Activated gamma-delta T cell treated with anti-CD3 and anti-CD28 coated beads, Interleukin-2, amount 50 U/mL, for 16 hours (primary cell): ENCODE results near the gene OXGR1.
"Not testable (repeated sequence)": the region's sequence is repeated elsewhere in the genome, so short reads cannot be mapped to it uniquely, and the experiment has no call there.

Experiments
- DNase-seq: peaks from one replicate; pipeline ENCODE4 v3.0.0-alpha.2; 2020; ENCODE audit warnings: low read depth

The OXGR1 gene

DNA sequence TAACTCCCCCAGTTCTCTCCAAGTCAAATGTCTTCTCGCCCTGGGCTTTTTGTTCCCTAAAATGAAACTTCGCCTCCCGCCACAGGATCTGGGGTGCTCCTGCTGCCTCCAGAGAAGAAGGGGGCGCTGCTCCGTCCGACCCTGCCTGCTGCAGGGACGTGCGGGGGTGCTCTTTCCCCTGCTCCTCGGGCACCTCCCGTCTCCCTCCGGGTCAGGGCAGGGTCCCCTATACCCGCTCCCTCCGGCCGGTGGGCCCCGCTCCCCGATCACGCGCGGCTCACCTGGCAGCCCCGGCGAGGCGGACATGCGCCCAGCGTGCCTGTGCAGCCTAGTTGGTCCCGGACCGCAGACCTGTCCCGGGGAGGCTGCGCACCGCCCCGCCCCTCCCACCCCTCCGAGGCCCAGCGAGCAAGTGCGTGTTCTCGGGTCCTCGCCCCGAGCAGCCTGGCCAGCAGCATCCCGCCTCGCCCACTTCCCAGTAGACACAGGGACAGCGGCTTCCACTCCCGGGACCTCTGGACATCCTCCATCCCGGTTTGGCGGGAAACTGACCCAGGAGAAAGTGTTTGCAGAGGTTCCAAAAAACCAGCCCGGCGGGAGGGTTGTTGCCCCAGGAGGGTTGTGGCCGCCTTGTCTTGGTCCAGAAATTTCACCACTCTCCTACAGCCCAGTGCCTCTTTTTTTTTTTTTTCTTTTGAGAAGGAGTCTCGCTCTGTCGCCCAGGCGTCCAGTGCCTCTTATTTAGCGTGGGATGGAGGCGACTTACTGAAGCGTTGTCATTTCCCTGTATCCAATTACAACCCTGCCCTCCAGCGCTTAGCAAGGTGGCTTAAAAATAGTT is at the start of gene OXGR1:
TSS of gene OXGR1 (minus strand) at position 460 of the 841 bp plus-strand sequence. CDS start 6,717 bp downstream, outside the sequence.
- no peak for DNase-seq

DNA sequence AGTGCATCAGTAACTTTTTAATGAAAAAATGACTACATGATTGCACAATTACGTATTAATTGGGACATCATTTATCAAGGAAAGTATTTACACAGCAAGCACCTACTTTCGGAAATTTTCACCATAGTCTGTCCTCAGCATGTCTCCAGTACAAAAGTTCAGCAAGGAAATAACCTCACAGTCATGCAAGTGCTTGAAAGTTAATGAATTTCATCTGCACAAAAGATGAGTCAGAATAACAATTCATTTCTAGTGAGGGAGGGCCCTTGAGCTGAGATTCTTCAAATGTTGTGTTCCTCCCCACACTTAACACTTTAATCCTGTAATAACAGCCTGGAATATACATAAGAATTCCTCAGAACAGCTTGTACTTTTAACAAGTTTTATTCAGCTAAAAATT is 49.0 kb upstream of the OXGR1 start:
- no peak for DNase-seq

DNA sequence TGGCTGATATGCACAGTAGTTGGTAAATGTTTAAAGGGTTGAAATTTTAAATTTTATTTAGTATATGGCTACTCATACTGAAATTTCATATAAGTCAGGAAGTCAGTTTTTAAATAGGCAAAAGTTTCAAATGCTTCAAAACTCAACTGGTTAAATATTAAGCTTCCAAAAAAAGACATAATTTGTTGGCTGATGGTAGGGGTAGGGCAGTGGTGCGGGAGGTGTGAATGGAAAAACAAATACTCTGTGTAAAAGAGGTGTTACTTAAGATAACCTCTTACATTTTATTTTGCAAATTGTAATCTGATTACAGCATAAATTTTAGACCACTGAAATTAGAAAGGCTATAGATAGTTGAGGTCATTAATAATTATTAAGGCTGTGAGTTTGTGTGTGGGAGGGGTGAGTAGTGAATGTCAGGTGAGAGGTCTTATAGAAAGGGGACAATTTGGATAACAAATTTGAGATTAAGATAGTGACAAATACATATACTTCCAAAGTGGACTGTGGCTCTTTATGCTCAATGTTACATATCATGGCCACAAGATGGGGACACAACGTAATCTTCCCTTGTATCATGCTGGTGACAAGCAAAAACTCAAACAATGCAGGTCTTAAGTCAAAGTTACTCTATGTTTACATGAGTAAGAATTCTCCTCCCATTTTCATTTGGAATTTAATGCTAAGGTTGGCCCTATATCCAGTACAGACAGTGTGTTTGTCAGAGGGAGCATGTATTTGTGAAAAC is 36.6 kb upstream of the OXGR1 start:
- DNase-seq = no peak

DNA sequence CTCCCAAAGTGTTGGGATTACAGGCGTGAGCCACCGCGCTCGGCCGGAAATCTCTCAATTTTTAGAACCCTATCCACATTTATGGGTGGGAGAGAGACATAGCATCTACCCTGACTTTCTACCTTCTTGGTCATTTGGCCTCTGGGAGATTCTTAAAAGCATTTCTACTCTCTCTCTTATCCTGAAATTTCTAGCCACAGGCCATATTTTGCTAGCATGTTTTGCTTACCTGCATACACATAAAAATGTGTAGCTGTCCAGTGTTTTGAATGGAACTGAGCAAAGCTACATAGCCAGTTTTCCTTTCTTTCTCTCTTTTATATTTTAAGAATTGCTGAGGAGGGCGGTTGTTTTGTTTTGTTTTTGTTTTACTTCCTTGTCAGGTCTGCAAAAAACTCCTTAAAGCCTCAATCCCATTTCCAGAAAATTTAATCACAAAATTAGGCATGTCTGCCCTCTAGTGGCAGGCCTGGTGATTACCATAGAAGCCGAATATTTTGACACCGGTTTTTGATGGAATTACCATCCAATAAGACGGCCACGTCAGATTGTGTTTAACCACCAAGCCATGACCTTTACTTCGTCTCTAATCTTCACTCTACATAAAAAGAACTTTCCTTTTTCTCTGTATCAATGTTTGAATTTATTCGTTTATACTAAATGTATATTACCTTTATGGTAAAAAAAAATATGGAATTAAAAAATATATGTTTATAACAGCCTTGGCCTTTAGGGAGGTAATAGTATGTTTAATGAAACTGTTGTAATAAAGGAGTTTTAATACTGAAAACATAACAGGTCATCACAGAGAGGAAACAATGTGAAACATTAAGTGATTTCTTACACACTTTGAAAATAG is 34.4 kb upstream of the OXGR1 start:
- no peak for DNase-seq

DNA sequence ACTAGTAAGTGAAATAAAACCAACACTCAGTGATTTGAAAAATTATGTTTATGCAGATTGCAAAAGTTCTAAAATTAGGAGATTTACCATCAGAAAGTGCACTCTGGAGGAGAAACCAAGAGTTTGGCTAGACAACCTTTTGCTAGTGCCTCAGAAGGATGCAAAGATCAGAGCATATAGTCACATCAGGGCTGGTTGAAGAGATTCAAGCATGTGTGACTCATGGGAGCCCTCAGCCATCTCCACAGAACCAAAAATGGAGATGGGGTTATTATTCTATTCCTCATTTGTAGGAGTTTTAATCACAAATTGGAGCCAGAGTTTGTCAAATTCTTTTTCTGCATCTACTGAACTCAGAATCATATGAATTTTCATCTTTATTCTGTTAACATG is 32.9 kb upstream of the OXGR1 start:
- no peak for DNase-seq

DNA sequence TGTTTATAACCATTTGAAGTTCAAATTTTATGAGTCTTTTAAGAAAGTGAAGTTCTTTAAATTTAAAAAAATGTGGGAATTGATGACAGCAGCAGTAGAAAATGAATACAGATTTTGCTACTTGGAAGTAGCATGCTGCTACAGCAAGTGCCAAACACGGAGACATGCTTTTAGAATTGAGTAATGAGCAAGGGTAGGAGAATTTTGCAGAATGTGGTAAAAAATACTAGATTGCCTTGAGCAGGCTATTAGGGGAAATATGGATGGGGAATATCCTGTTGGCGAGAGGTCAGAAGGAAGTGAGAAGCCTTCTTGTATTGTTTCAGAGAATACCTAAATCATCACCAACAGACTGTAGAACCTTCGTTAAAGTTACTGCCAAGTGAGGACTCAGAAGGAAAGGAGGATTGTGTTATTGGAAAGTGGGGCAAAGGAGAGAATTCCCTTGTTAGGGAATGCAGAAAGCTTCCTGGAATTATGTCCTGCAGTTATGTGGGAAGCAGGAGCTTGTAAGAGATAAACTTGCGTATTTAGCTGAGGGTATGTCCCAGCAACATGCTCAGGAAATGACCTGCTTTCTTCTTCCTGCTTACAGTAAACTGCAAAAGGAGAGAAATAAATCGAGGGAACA is 32.4 kb upstream of the OXGR1 start:
- no peak for DNase-seq

DNA sequence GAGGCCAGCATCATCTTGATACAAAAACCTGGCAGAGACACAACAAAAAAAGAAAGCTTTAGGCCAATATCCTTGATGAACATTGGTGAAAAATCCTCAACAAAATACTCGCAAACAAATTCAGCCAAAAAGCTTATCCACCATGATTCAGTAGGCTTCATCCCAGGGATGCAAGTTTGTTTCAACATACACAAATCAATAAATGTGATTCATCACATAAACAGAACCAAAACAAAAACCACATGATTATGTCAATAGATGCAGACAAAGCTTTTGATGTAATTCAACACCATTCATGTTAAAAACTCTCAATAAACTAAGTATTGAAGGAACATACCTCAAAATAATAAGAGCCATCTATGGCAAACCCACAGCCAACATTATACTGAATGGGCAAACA is 29.5 kb upstream of the OXGR1 start:
- not testable (repeated sequence) for DNase-seq

DNA sequence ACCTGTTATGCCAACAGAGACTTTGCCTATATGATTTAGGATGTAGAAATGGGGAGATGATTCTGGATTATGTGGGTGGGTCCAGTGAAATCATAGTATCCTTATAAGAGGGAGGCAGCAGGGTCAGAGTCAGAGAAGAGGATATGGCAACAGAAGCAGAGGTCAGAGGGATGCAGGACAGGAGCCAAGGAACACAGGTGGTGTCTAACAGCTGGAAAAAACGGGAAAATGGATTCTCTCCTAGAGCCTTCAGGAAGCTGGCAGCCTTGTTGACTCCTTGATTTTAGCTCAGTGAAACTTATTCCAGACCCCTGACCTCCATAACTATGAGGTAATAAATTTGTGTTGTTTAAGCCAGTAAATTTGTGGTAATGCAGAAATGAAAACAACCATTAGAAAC is 28.8 kb upstream of the OXGR1 start:
- DNase-seq = no peak

DNA sequence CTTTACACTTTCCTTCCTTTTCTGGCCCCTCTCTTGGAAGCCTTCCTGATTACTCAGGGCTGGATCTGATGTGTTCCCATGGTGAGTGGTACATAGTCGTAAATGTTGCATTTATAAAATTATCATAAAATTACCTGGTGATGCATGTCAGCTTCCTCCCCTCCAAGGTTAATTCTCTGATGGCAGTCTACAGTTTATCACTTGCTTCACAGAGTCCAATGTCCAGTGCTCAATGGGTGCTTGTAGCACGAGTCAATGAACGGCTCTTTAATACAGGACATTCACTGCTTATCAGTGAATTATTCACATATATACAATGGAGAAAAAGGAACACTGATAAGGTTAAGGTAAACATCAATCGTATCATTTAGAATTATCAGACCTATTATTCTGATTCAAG is 27.0 kb upstream of the OXGR1 start:
- no peak for DNase-seq

DNA sequence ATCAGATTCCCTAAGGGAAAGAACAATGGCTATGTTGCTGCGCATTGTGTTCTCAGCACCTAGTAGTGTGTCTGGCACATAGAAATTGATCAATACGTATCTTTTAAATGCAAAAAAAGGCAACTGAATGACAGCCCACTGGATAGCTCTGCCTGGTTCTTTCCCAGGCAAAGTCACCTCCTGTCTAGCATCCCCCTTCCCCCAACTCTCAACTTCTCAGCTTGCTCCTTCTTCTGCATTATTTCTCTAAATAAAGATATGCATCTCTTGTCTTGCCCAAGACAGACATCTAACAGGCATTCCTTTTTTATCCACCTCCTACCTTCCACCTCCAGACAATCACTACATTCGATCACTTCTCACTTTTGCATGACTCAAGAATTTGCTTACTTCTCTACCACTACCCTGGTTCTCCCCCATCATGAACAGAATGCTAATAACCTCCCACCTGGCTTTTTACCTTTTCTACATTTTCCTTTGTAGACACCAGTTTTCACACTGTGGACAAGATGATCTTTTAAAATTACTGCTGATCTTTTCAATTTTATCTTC is 26.5 kb upstream of the OXGR1 start:
- no peak for DNase-seq

DNA sequence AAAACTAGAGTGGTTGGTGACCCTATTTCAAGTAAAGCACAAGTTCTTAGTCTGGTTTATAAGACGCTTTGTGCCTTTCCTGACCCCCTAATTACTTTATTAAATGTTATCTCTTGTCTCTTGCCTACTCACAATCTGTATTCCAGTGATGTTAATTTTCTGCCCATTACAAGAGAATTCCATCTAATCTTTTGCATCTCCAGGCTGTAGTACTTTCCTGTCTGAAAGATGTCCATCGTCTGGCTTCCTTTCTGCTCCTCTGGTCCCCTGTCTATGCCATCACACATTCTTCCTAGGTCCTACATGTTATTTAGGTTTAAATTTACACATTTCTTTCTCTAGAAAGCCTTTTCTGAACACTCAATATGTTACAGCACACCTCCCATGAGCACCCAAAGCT is 25.9 kb upstream of the OXGR1 start:
- DNase-seq = no peak

DNA sequence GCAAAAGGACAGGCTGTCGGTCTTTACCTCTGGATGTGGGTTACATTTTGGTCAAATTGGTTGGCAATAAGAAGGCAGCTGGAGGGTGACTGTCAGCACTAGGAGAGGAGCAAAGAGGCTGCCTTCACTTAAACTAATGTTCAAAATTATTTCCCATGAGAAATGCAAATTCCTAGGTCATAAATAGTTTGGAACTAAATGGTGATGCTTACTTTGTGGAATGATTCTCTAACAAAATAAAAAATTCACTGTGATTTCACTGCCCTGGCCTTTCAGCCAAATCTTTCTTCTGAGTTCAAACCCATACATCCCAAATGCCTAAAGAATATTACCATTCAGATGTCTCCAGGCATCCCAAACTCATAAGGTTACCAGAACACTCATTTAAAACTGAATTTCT is 25.0 kb upstream of the OXGR1 start:
- no peak for DNase-seq

DNA sequence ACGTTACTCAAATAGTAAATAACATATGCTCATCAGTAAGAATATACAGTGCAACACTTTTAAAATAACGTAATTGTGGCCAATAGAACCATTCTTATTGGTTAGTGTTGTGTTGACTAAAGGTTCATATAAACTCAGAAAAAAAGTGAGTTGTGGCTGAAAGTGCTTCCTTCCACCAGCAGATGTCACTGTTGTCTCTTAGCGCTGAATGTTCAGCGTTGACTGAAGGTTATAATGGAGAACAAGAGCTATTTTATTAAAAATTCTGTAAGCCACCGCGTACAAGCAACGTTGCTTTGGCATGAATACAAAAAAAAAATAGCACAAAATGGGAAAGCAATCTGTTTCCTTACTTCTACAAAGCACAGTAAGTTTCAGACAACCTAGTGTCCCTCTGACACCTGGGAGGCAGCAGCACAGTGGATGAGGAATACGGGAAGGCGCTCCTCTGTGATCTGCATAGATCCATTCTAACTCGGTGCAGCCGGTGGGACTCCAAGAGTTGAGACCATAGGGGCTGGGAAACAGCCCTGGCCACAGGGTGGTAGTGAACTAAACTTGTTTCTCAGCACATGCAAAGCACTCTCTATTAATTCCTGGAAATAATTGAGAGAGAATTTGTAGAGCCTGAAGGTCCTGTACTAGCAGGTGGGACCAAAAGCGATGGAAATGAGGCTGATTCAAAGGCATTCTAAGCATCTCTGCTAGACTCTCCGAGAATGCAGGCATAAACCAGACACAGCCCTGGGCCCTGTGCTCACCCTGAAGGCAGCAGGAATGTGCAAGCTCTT is 23.9 kb upstream of the OXGR1 start:
- no peak for DNase-seq

DNA sequence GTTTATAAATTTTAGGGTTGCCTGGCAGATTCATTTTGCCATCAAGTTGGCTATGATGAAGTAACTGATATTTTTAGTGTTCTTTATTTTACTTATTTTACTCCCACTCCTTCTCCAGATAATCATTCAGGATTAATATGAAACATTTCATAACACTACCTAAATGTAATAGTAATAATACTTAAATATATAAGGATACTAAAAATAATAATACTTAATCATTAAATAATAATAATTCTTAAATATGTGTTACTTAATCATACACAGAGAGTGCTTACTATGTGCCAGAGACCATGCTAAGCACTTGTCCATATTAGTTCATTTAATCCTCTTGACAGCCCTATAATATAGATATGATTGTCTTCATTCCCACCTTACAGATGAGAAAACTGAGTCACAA is 23.0 kb upstream of the OXGR1 start:
- no peak for DNase-seq

DNA sequence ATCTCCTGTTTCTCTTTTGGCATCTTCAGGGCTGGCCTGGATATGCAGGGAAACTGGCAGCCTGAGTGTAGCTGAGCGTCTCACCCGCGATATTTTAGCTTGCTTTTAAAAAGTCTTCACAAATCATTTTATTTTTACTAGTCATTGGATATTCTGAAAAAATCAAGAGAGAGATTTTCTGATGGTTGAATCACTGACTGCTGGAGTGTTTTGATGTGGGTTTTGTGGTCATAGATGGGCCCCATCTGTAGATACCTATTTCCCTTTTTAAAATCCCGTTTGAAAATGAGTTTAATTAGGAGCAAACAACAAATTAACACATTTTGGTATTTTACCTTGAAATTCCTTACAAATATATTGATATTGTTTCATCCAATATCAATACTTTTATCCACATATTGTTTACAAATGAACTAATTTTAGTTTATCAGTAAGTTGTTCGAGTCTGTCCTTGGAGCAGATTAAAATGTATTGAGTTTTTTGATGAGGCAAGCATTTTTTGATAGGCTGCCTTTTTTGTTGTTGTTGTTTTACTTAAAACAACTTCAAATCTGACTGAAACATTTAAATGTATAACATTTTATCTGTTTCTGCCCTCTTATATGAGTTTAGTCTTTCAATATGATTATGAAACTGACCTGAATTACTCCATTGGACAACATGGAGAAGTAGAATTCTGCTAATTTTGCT is 21.5 kb upstream of the OXGR1 start:
- DNase-seq = no peak

DNA sequence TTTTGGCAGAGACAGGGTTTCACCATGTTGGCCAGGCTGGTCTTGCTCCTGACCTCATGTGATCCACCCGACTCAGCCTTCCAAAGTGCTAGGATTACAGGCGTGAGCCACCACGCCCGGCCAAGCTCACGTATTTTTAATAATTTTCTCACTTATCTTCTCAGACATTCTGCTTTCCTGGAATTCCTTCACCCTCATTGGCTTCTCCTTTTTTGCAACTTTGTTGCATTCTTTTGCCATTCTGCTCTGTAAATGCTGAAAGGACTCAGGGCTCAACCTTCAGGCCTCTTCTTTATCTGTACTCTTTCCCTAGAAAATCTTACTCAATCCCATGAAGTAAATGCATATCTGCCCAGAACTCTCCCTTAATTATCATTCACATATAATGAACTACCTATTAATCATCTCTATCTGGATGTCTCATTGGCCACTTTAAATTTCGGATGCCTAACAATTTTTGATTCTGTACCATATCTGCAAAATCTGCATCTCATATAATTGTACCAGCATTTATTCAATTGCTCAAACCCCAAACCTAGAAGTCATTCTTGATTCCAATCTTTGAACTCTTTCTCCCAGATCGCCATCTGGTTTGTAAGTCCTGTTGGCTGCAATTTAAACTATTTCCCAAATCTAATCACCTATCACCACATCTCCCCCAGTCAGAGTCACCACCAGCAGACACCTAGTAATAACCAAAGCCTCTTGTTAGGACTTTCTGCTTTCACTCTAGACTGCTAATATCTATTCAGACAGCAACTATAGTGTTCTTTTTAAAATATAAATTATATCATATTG is 18.2 kb upstream of the OXGR1 start:
- DNase-seq = no peak

DNA sequence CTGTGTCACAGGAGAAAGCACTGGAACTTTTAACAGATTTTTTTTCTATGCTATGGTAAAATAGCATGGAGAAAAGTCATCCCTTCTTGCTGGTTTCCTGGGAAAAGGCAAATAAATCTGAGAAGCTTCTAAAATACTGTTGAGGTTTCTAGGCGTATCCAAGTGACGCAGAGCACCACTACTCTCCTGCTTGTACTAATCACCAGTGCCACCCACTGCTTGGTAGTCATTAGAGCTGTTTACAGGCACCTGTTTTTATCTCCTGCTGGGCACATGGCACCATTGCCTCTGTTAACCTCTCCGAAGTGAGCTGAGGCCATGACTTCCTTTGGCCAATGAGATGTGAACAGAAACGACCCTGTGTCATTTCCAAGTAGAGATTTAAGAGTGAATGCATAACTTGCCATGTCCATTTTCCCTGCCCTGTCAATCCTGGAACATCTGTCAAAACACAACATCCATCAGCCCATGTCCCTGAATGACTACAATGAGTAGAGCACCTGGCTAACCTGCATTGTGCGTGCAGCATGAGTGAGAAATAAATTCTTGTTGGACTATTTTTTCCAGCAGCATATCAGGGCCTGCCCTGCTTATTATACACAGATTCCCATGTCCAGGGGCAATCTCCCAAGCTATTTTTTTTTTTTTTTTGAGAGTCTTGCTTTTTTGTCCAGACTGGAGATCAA is 17.3 kb upstream of the OXGR1 start:
- no peak for DNase-seq

DNA sequence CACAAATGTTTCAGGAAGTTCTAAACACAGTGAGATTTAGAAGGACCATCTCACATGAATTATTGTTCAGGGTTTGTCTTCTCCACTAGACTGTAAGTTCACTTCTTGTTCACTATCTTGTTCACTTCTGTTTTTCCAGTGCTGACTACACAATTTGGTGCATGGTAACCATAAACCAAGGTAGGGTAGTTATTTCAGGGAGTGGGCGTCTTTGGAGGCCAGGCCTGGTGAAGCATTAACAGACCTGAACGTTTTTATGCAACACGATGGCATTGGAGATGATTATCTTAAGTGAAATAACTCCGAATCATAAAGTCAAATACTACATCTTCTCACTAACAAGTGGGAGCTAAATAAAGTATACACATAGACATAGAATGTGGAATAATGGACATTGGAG is 14.4 kb upstream of the OXGR1 start:
- no peak for DNase-seq
